NB4 (cell line): ENCODE data around the gene ARHGDIB.

ENCODE experiments used
- POLR2A ChIP-seq: IDR thresholded peaks from 2 replicates; pipeline ENCODE4 v1.6.1; 2011; ENCODE audit warnings: mild to moderate bottlenecking; ENCODE audit not compliant: insufficient read length; ENCODE audit errors: extremely low read depth
- TF ChIP-seq, protein P1 (sequence below): IDR thresholded peaks from one replicate; pipeline ENCODE4 v1.5.1; 2012; ENCODE audit warnings: low read depth, low read length

DNA sequence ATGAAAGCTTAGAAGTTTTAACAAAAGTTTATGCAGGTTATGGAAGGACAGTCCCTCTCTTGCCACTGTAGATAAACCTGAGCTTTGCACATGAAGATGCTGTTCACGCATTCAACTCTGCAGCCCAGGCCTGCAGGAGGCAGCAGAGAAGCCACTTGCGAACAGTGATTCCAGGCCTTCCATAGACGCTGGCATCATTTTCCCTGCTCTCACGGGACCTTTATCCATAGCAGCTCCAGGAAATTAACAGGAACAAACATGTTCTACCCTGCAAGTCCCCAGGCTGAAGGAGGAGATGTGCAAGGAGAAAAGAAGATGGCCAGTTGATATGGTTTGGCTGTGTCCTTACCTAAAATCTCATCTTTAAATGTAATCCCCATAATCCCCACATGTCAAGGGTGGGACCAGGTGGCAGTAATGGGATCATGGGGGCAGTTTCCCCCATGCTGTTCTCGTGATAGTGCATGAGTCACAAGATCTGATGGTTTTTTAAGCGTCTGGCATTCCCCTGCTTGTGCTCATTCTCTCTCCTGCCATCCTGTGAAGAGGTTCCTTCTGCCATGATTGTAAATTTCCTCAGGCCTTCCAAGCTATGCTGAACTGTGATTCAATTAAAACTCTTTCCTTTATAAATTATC is 25.1 kb downstream of the ARHGDIB start:
- TF ChIP-seq POLR2A = no peak
- TF ChIP-seq, protein P1, sequence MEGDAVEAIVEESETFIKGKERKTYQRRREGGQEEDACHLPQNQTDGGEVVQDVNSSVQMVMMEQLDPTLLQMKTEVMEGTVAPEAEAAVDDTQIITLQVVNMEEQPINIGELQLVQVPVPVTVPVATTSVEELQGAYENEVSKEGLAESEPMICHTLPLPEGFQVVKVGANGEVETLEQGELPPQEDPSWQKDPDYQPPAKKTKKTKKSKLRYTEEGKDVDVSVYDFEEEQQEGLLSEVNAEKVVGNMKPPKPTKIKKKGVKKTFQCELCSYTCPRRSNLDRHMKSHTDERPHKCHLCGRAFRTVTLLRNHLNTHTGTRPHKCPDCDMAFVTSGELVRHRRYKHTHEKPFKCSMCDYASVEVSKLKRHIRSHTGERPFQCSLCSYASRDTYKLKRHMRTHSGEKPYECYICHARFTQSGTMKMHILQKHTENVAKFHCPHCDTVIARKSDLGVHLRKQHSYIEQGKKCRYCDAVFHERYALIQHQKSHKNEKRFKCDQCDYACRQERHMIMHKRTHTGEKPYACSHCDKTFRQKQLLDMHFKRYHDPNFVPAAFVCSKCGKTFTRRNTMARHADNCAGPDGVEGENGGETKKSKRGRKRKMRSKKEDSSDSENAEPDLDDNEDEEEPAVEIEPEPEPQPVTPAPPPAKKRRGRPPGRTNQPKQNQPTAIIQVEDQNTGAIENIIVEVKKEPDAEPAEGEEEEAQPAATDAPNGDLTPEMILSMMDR = peak; percentile 28
